Measurements from ENCODE around the gene LBP.

GRCh38 chr20:38299963-38300362 lies 46.3 kb upstream of the LBP start:
- TF ChIP-seq CTCF (conservative IDR thresholded peaks at IDR 0.05 in 1 of 2, IDR thresholded peaks at IDR 0.05 in 1 of 2; ENCODE audit: low read depth in 1 of 2, low read length in 2 of 2) (no peak), EZH2 (IDR thresholded peaks at IDR 0.05; ENCODE audit: low read length, missing control alignments) (no peak)

All from fibroblast of lung (primary cell).